ENCODE data around the gene PLPP3.

PLPP3 gene

GRCh38 chr1:56512724-56513494, 66.5 kb downstream of the PLPP3 start:
- Histone ChIP-seq H3F3A (ENCODE audit: insufficient read depth, low read length) (no peaks in the 10 kb centered on the region), H4K20me1 (ENCODE audit: insufficient read depth, low read length) (no peaks in the 10 kb centered on the region), H3K4me2 (ENCODE audit: low read length) (no peak overlapping the region), H3K27ac (ENCODE audit: low read depth, low read length, poor library complexity, severe bottlenecking) (no peak overlapping the region), H3K9me2 (ENCODE audit: low read depth, low read length) (no peaks in the 10 kb centered on the region), H3K9ac (ENCODE audit: low read length) (no peak overlapping the region), H3K27me3 (ENCODE audit: insufficient read depth, low read length) (no peaks in the 10 kb centered on the region), H2AFZ (ENCODE audit: low read length) (no peak overlapping the region), H3K9me3 (ENCODE audit: low read length) (no peaks in the 10 kb centered on the region), H3K4me1 (ENCODE audit: insufficient read depth, low read length, severe bottlenecking) (no peaks in the 10 kb centered on the region), H3K79me2 (ENCODE audit: insufficient read depth, low read length) (no peaks in the 10 kb centered on the region), H3K4me3 (ENCODE audit: low read depth, low read length, poor library complexity, severe bottlenecking) (no peak overlapping the region), H3K36me3 (ENCODE audit: insufficient read depth, low read length) (no peaks in the 10 kb centered on the region)
- TF ChIP-seq, protein P1, sequence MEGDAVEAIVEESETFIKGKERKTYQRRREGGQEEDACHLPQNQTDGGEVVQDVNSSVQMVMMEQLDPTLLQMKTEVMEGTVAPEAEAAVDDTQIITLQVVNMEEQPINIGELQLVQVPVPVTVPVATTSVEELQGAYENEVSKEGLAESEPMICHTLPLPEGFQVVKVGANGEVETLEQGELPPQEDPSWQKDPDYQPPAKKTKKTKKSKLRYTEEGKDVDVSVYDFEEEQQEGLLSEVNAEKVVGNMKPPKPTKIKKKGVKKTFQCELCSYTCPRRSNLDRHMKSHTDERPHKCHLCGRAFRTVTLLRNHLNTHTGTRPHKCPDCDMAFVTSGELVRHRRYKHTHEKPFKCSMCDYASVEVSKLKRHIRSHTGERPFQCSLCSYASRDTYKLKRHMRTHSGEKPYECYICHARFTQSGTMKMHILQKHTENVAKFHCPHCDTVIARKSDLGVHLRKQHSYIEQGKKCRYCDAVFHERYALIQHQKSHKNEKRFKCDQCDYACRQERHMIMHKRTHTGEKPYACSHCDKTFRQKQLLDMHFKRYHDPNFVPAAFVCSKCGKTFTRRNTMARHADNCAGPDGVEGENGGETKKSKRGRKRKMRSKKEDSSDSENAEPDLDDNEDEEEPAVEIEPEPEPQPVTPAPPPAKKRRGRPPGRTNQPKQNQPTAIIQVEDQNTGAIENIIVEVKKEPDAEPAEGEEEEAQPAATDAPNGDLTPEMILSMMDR (IDR thresholded peaks at IDR 0.05; ENCODE audit: low read length) = no peak
- no peak for TF ChIP-seq EZH2 (IDR thresholded peaks at IDR 0.05; ENCODE audit: borderline replicate concordance, low read length)

DNA sequence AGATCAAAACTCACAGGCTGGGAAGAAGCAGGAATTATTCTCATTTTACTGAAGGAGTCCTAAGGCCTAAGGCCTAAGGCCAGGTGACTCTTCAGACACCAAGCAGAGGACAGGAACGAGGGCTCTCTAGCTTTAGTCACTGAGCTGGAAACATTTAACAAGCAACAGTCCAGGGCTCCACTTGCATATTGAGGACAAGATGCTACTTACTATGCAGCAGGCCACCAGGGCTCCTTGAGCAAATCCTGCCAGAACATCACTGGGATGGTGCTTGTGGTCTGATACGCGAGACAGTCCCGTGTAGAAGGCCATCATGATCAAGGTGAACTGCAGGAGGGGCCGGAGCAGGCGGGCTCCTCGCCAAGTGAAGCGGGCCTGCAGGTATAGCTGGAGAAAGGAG, 67.6 kb downstream of the PLPP3 start:
- no peak overlapping the region for H2AFZ ChIP-seq (ENCODE audit: low read length)
- no peak overlapping the region for H3K27ac ChIP-seq (ENCODE audit: low read depth, low read length, poor library complexity, severe bottlenecking)
- H3K9ac ChIP-seq (ENCODE audit: low read length) = no peak overlapping the region
- no peak overlapping the region for H3K4me3 ChIP-seq (ENCODE audit: low read depth, low read length, poor library complexity, severe bottlenecking)
- H3F3A ChIP-seq (ENCODE audit: insufficient read depth, low read length) = no peaks in the 10 kb centered on the region
- no peaks in the 10 kb centered on the region for H3K36me3 ChIP-seq (ENCODE audit: insufficient read depth, low read length)
- no peaks in the 10 kb centered on the region for H3K27me3 ChIP-seq (ENCODE audit: insufficient read depth, low read length)
- no peak overlapping the region for H3K4me2 ChIP-seq (ENCODE audit: low read length)
- H3K4me1 ChIP-seq (ENCODE audit: insufficient read depth, low read length, severe bottlenecking) = no peaks in the 10 kb centered on the region
- H3K9me2 ChIP-seq (ENCODE audit: low read depth, low read length) = no peaks in the 10 kb centered on the region
- no peaks in the 10 kb centered on the region for H3K79me2 ChIP-seq (ENCODE audit: insufficient read depth, low read length)
- no peaks in the 10 kb centered on the region for H3K9me3 ChIP-seq (ENCODE audit: low read length)
- TF ChIP-seq, protein P1 (IDR thresholded peaks at IDR 0.05; ENCODE audit: low read length) = no peak
- no peak for TF ChIP-seq EZH2 (IDR thresholded peaks at IDR 0.05; ENCODE audit: borderline replicate concordance, low read length)
- no peaks in the 10 kb centered on the region for H4K20me1 ChIP-seq (ENCODE audit: insufficient read depth, low read length)

DNA sequence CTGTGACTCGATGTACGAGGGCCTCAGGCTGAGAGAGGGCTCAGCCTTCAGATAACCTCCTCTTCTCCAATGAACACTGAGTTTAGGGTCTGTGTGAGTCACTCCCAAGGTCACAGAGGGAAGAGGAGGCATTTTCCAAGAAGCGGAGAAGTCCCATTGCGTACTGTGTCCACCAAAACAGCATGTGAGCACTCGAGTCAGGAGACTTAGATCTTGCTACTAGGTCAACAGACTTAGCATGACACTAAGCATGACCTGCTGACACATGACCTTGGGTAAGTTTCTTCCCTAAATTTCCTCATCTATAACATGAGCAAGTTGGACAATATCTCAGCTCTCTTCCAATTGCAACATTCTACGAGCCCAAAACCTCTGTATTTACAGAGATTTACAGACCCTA, 68.0 kb downstream of the PLPP3 start:
- no peaks in the 10 kb centered on the region for H3K36me3 ChIP-seq (ENCODE audit: insufficient read depth, low read length)
- H3K4me3 ChIP-seq (ENCODE audit: low read depth, low read length, poor library complexity, severe bottlenecking) = no peak overlapping the region
- H2AFZ ChIP-seq (ENCODE audit: low read length) = no peak overlapping the region
- H3K9me2 ChIP-seq (ENCODE audit: low read depth, low read length) = no peaks in the 10 kb centered on the region
- no peaks in the 10 kb centered on the region for H3F3A ChIP-seq (ENCODE audit: insufficient read depth, low read length)
- H3K9ac ChIP-seq (ENCODE audit: low read length) = no peak overlapping the region
- H3K9me3 ChIP-seq (ENCODE audit: low read length) = no peaks in the 10 kb centered on the region
- no peak for TF ChIP-seq EZH2 (IDR thresholded peaks at IDR 0.05; ENCODE audit: borderline replicate concordance, low read length)
- TF ChIP-seq, protein P1 (IDR thresholded peaks at IDR 0.05; ENCODE audit: low read length) = no peak
- no peaks in the 10 kb centered on the region for H4K20me1 ChIP-seq (ENCODE audit: insufficient read depth, low read length)
- H3K27me3 ChIP-seq (ENCODE audit: insufficient read depth, low read length) = no peaks in the 10 kb centered on the region
- no peak overlapping the region for H3K4me2 ChIP-seq (ENCODE audit: low read length)
- H3K27ac ChIP-seq (ENCODE audit: low read depth, low read length, poor library complexity, severe bottlenecking) = no peak overlapping the region
- no peaks in the 10 kb centered on the region for H3K4me1 ChIP-seq (ENCODE audit: insufficient read depth, low read length, severe bottlenecking)
- H3K79me2 ChIP-seq (ENCODE audit: insufficient read depth, low read length) = no peaks in the 10 kb centered on the region
